ACHN (cell line): ENCODE data around the gene DENR.
"Not testable (repeated sequence)": the region's sequence is repeated elsewhere in the genome, so short reads cannot be mapped to it uniquely, and the experiment has no call there.

ENCODE experiments used
- DNase-seq: peaks from one replicate; pipeline ENCODE4 v3.0.0-alpha.2; 2015
- in situ Hi-C: cut with HindIII; loops from 2 replicates; pipeline ENCODE4 v1.10.0; 2017; ENCODE audit warnings: low sequenced_read_pairs, low pct_ligation_motif_present, low pct_unique_long_range_greater_than_20kb

Gene DENR

GRCh38 chr12:122799641-122800243 is 47.1 kb downstream of the DENR start:
- in situ Hi-C loops, result no loop called here

GRCh38 chr12:122803937-122804336 is 51.3 kb downstream of the DENR start:
- in situ Hi-C loops, result no loop called here
- DNase-seq, result no peak

More at GRCh38 chr12:122799641-122800243, 47.1 kb downstream of the DENR start:
- DNase-seq, result no peak

- DNase-seq, in situ Hi-C loops: not testable (repeated sequence)
Observed at GRCh38 chr12:122804957-122805356, 52.3 kb downstream of the DENR start.

- DNase-seq, result no peak
- in situ Hi-C loops, result no loop called here
Observed at GRCh38 chr12:122807651-122808050, 55.0 kb downstream of the DENR start.

- in situ Hi-C loops, result no loop called here
- no peak for DNase-seq
Observed at GRCh38 chr12:122811777-122812176, 59.2 kb downstream of the DENR start.

- in situ Hi-C loops, result no loop called here
- no peak for DNase-seq
Observed at GRCh38 chr12:122813310-122813713, 60.7 kb downstream of the DENR start.

- in situ Hi-C loops, result no loop called here
- no peak for DNase-seq
Observed at GRCh38 chr12:122819209-122819785, 66.7 kb downstream of the DENR start.

GRCh38 chr12:122820138-122820537 is 67.5 kb downstream of the DENR start:
- DNase-seq, result no peak
- in situ Hi-C loops, result no loop called here
